Keratinocyte (primary cell): ENCODE results near the gene TAS2R42.

Source experiments
- EZH2 ChIP-seq: IDR thresholded peaks from one replicate; pipeline ENCODE4 v1.6.1; 2012; ENCODE audit warnings: inconsistent platforms, mild to moderate bottlenecking, low read length, moderate library complexity
- TF ChIP-seq, protein P1 (sequence below), 3 experiments: IDR thresholded peaks in 1 of 3; conservative IDR thresholded peaks in 1 of 3; optimal IDR thresholded peaks in 1 of 3; 2 replicates in 2 of 3; 3 replicates in 1 of 3; pipeline versions ENCODE3 to v1.5.1; 2011; ENCODE audit warnings: low read length in 3 of 3, mild to moderate bottlenecking in 3 of 3, moderate library complexity in 2 of 3, control low read depth in 1 of 3, inconsistent platforms in 1 of 3; ENCODE audit not compliant: insufficient read depth in 2 of 3; ENCODE audit errors: extremely low read depth in 1 of 3

DNA sequence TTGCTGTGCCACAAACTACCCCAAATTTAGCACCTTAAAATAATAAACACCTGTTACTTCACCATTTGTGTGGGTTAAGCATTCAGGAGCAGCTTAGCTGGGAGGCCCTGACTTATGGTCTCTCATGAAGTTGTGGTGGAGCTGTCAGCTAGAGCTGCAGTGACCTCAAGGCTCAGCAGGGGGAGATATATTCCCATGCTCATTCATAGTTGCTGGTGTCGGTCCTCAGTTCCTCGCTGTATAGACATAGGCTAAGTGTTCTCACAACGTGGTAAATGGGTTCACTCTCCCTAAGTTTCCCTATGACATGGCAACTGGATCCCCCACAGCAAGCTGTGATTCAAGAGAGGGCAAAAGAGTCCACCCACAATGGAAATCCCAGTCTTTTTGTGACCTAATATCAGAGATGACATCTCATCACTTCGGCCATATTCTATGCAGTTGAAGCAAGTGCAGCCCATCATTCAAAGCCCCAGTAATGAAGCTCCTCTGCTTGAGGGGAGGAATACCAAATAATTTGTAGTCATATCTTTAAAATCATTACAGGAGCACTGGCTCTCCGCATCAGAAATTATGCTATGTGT, 41.7 kb upstream of the TAS2R42 start:
- TF ChIP-seq, protein P1, sequence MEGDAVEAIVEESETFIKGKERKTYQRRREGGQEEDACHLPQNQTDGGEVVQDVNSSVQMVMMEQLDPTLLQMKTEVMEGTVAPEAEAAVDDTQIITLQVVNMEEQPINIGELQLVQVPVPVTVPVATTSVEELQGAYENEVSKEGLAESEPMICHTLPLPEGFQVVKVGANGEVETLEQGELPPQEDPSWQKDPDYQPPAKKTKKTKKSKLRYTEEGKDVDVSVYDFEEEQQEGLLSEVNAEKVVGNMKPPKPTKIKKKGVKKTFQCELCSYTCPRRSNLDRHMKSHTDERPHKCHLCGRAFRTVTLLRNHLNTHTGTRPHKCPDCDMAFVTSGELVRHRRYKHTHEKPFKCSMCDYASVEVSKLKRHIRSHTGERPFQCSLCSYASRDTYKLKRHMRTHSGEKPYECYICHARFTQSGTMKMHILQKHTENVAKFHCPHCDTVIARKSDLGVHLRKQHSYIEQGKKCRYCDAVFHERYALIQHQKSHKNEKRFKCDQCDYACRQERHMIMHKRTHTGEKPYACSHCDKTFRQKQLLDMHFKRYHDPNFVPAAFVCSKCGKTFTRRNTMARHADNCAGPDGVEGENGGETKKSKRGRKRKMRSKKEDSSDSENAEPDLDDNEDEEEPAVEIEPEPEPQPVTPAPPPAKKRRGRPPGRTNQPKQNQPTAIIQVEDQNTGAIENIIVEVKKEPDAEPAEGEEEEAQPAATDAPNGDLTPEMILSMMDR (optimal IDR thresholded peaks at IDR 0.05 in 1 of 3, IDR thresholded peaks at IDR 0.05 in 1 of 3, conservative IDR thresholded peaks at IDR 0.05 in 1 of 3; ENCODE audit: extremely low read depth in 1 of 3, insufficient read depth in 2 of 3, low read length in 3 of 3), result peak; percentile 82 to 95 (median 89)
- TF ChIP-seq EZH2, result no peak
